GM23248 (cell line): ENCODE results near the gene PPM1H.
"Not testable (repeated sequence)": the region's sequence is repeated elsewhere in the genome, so short reads cannot be mapped to it uniquely, and the experiment has no call there.

ENCODE experiments used
- EZH2 ChIP-seq: fragments of 200-600 bp; sonication (generic); IDR thresholded peaks from 2 replicates; pipeline ENCODE4 v1.6.1; 2018; ENCODE audit warnings: antibody characterized with exemption, mild to moderate bottlenecking; ENCODE audit not compliant: insufficient read depth, poor library complexity, severe bottlenecking
- EZH2phosphoT487 ChIP-seq: fragments of 200-600 bp; sonication (generic); IDR thresholded peaks from 2 replicates; pipeline ENCODE4 v1.6.1; 2018; ENCODE audit warnings: antibody characterized with exemption, moderate library complexity, mild to moderate bottlenecking, low read depth; ENCODE audit not compliant: insufficient read depth

DNA sequence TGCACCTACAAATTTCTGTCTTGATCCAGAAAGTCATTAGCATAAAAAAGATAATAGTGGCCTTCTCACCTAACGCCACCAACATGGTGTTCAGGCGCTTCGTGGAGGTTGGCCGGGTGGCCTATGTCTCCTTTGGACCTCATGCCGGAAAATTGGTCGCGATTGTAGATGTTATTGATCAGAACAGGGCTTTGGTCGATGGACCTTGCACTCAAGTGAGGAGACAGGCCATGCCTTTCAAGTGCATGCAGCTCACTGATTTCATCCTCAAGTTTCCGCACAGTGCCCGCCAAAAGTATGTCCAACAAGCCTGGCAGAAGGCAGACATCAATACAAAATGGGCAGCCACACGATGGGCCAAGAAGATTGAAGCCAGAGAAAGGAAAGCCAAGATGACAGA lies 30.3 kb upstream of the PPM1H start:
- not testable (repeated sequence) for TF ChIP-seq EZH2, EZH2phosphoT487
